Neural cell (in vitro differentiated cells): Measurements from ENCODE around the gene PTH1R.

Source experiments
- EP300 ChIP-seq: fragments of 450-650 bp; conservative IDR thresholded peaks from 2 replicates; pipeline ENCODE4 v1.6.1; 2014; ENCODE audit warnings: antibody characterized with exemption, mild to moderate bottlenecking, moderate library complexity; ENCODE audit not compliant: poor library complexity, severe bottlenecking
- EZH2 ChIP-seq: fragments of 200-600, 300-800 bp; shearing (Covaris generic), sonication (generic); IDR thresholded peaks from 2 replicates; pipeline ENCODE4 v1.6.1; 2014; ENCODE audit warnings: antibody characterized with exemption, low read length, borderline replicate concordance, mild to moderate bottlenecking; ENCODE audit not compliant: insufficient read depth, poor library complexity, severe bottlenecking
- MXI1 ChIP-seq: fragments of 450-650 bp; conservative IDR thresholded peaks from 2 replicates; pipeline ENCODE4 v1.6.1; 2014; ENCODE audit warnings: antibody characterized with exemption, mild to moderate bottlenecking; ENCODE audit not compliant: poor library complexity, severe bottlenecking
- POLR2AphosphoS5 ChIP-seq: IDR thresholded peaks from 2 replicates; pipeline ENCODE4 v1.6.1; 2012
- RAD21 ChIP-seq: fragments of 450-650 bp; conservative IDR thresholded peaks from 2 replicates; pipeline ENCODE4 v1.6.1; 2014; ENCODE audit warnings: antibody characterized with exemption, mild to moderate bottlenecking, moderate library complexity
- REST ChIP-seq: IDR thresholded peaks from 2 replicates; pipeline ENCODE4 v1.6.1; 2012; ENCODE audit warnings: borderline replicate concordance
- SMC3 ChIP-seq: fragments of 450-650 bp; conservative IDR thresholded peaks from 2 replicates; pipeline ENCODE4 v1.6.1; 2014; ENCODE audit warnings: antibody characterized with exemption, mild to moderate bottlenecking, moderate library complexity; ENCODE audit not compliant: poor library complexity
- TF ChIP-seq, protein P1 (sequence below): fragments of 450-650 bp; IDR thresholded peaks from 2 replicates; pipeline ENCODE4 v1.5.1; 2014; ENCODE audit warnings: antibody characterized with exemption, mild to moderate bottlenecking, moderate library complexity; ENCODE audit not compliant: poor library complexity, severe bottlenecking

- TF ChIP-seq, protein P1, sequence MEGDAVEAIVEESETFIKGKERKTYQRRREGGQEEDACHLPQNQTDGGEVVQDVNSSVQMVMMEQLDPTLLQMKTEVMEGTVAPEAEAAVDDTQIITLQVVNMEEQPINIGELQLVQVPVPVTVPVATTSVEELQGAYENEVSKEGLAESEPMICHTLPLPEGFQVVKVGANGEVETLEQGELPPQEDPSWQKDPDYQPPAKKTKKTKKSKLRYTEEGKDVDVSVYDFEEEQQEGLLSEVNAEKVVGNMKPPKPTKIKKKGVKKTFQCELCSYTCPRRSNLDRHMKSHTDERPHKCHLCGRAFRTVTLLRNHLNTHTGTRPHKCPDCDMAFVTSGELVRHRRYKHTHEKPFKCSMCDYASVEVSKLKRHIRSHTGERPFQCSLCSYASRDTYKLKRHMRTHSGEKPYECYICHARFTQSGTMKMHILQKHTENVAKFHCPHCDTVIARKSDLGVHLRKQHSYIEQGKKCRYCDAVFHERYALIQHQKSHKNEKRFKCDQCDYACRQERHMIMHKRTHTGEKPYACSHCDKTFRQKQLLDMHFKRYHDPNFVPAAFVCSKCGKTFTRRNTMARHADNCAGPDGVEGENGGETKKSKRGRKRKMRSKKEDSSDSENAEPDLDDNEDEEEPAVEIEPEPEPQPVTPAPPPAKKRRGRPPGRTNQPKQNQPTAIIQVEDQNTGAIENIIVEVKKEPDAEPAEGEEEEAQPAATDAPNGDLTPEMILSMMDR = no peak
- no peak for TF ChIP-seq REST
- TF ChIP-seq POLR2AphosphoS5 = no peak
- no peak for TF ChIP-seq EP300
- no peak for TF ChIP-seq SMC3
- TF ChIP-seq MXI1 = no peak
- TF ChIP-seq EZH2 = no peak
- no peak for TF ChIP-seq RAD21
Measured at GRCh38 chr3:46869440-46869839, 8.1 kb upstream of the PTH1R start.
